HUES6 (cell line): ENCODE results near the gene FKBP5.

Experiments used
- H3K27ac ChIP-seq: 2 replicates; pipeline ENCODE4 v1.7.0; 2013; ENCODE audit warnings: low read depth, mild to moderate bottlenecking, low read length, inconsistent platforms
- H3K27me3 ChIP-seq: 2 replicates; pipeline ENCODE4 v1.6.1; 2013; ENCODE audit warnings: low read length; ENCODE audit not compliant: control insufficient read depth, insufficient read depth
- H3K36me3 ChIP-seq: 2 replicates; pipeline ENCODE4 v1.6.1; 2013; ENCODE audit warnings: low read length; ENCODE audit not compliant: control insufficient read depth, insufficient read depth
- H3K4me1 ChIP-seq: 2 replicates; pipeline ENCODE4 v1.6.1; 2013; ENCODE audit warnings: low read length; ENCODE audit not compliant: control insufficient read depth, insufficient read depth
- H3K4me3 ChIP-seq: 2 replicates; pipeline ENCODE4 v1.5.1; 2013; ENCODE audit warnings: low read depth, low read length
- H3K9ac ChIP-seq: one replicate; pipeline ENCODE4 v1.6.1; 2013; ENCODE audit warnings: mild to moderate bottlenecking, low read length
- H3K9me3 ChIP-seq: 2 replicates; pipeline ENCODE4 v1.6.1; 2013; ENCODE audit warnings: low read depth, low read length; ENCODE audit not compliant: control insufficient read depth, insufficient read depth

Gene FKBP5

GRCh38 chr6:35729722-35730121 lies 41.0 kb upstream of the FKBP5 start:
- Histone ChIP-seq H3K9ac (no peak overlapping the region), H3K27me3 (peaks cover 14% of the 10 kb centered on the region; the same call in 1 of the 2 replicates), H3K27ac (no peak overlapping the region), H3K4me1 (peaks cover 52% of the 10 kb centered on the region), H3K4me3 (no peak overlapping the region), H3K36me3 (no peaks in the 10 kb centered on the region), H3K9me3 (no peaks in the 10 kb centered on the region)

- Histone ChIP-seq H3K27me3 (peaks cover 14% of the 10 kb centered on the region; the same call in 1 of the 2 replicates), H3K36me3 (no peaks in the 10 kb centered on the region), H3K4me1 (peaks cover 57% of the 10 kb centered on the region), H3K27ac (no peak overlapping the region), H3K4me3 (peak overlapping the region; percentile 89), H3K9me3 (no peaks in the 10 kb centered on the region), H3K9ac (no peak overlapping the region)
Observed at GRCh38 chr6:35728683-35729678, 40.3 kb upstream of the FKBP5 start.

GRCh38 chr6:35727935-35728682 lies 39.4 kb upstream of the FKBP5 start:
- no peaks in the 10 kb centered on the region for H3K9me3 ChIP-seq
- H3K27me3 ChIP-seq: peaks cover 14% of the 10 kb centered on the region; the same call in 1 of the 2 replicates
- peaks cover 61% of the 10 kb centered on the region for H3K4me1 ChIP-seq
- H3K9ac ChIP-seq: peak overlapping the region; percentile 81
- H3K4me3 ChIP-seq: peak overlapping the region; percentile 89
- peak overlapping the region; percentile 49; the same call in 1 of the 2 replicates for H3K27ac ChIP-seq
- H3K36me3 ChIP-seq: no peaks in the 10 kb centered on the region

GRCh38 chr6:35727231-35727934 lies 38.7 kb upstream of the FKBP5 start:
- peaks cover 14% of the 10 kb centered on the region; the same call in 1 of the 2 replicates for H3K27me3 ChIP-seq
- peak overlapping the region; percentile 81 for H3K9ac ChIP-seq
- H3K4me1 ChIP-seq: peaks cover 56% of the 10 kb centered on the region
- H3K27ac ChIP-seq: peak overlapping the region; percentile 49; the same call in 1 of the 2 replicates
- H3K9me3 ChIP-seq: no peaks in the 10 kb centered on the region
- no peaks in the 10 kb centered on the region for H3K36me3 ChIP-seq
- peak overlapping the region; percentile 89 for H3K4me3 ChIP-seq

GRCh38 chr6:35725721-35726438 lies 37.2 kb upstream of the FKBP5 start:
- Histone ChIP-seq H3K4me3 (no peak overlapping the region), H3K36me3 (no peaks in the 10 kb centered on the region), H3K27me3 (peaks cover 14% of the 10 kb centered on the region; the same call in 1 of the 2 replicates), H3K27ac (no peak overlapping the region), H3K4me1 (peaks cover 51% of the 10 kb centered on the region), H3K9me3 (no peaks in the 10 kb centered on the region), H3K9ac (no peak overlapping the region)

- Histone ChIP-seq H3K9ac (no peak overlapping the region), H3K36me3 (no peaks in the 10 kb centered on the region), H3K9me3 (no peaks in the 10 kb centered on the region), H3K27me3 (peaks cover 14% of the 10 kb centered on the region; the same call in 1 of the 2 replicates), H3K4me1 (peaks cover 55% of the 10 kb centered on the region), H3K4me3 (no peak overlapping the region), H3K27ac (no peak overlapping the region)
Observed at GRCh38 chr6:35725081-35725708, 36.5 kb upstream of the FKBP5 start.

- Histone ChIP-seq H3K36me3 (no peaks in the 10 kb centered on the region), H3K27ac (no peak overlapping the region), H3K4me1 (peaks cover 62% of the 10 kb centered on the region)
Observed at GRCh38 chr6:35724471-35724870, 35.8 kb upstream of the FKBP5 start.

GRCh38 chr6:35724059-35724458 lies 35.3 kb upstream of the FKBP5 start:
- H3K9me3 ChIP-seq: no peaks in the 10 kb centered on the region
- no peak overlapping the region for H3K4me3 ChIP-seq
- peaks cover 14% of the 10 kb centered on the region; the same call in 1 of the 2 replicates for H3K27me3 ChIP-seq
- no peaks in the 10 kb centered on the region for H3K36me3 ChIP-seq
- peaks cover 62% of the 10 kb centered on the region for H3K4me1 ChIP-seq
- no peak overlapping the region for H3K9ac ChIP-seq
- no peak overlapping the region for H3K27ac ChIP-seq

More at GRCh38 chr6:35724471-35724870, 35.8 kb upstream of the FKBP5 start:
- Histone ChIP-seq H3K4me3 (no peak overlapping the region), H3K9me3 (no peaks in the 10 kb centered on the region), H3K27me3 (peaks cover 14% of the 10 kb centered on the region; the same call in 1 of the 2 replicates), H3K9ac (no peak overlapping the region)

GRCh38 chr6:35723587-35723986 lies 34.9 kb upstream of the FKBP5 start:
- Histone ChIP-seq H3K27me3 (peaks cover 14% of the 10 kb centered on the region; the same call in 1 of the 2 replicates), H3K27ac (no peak overlapping the region), H3K9ac (no peak overlapping the region), H3K4me1 (peaks cover 63% of the 10 kb centered on the region), H3K4me3 (no peak overlapping the region), H3K36me3 (no peaks in the 10 kb centered on the region), H3K9me3 (no peaks in the 10 kb centered on the region)
